CD4-positive, alpha-beta T cell treated with Interleukin-6 for 4 hours (primary cell): ENCODE results near the gene ARMC5.
"Not testable (repeated sequence)": the region's sequence is repeated elsewhere in the genome, so short reads cannot be mapped to it uniquely, and the experiment has no call there.

Source experiments
- DNase-seq: peaks from one replicate; pipeline ENCODE4 v3.0.0-alpha.2; 2020; ENCODE audit warnings: mixed read lengths

ARMC5 gene, protein sequence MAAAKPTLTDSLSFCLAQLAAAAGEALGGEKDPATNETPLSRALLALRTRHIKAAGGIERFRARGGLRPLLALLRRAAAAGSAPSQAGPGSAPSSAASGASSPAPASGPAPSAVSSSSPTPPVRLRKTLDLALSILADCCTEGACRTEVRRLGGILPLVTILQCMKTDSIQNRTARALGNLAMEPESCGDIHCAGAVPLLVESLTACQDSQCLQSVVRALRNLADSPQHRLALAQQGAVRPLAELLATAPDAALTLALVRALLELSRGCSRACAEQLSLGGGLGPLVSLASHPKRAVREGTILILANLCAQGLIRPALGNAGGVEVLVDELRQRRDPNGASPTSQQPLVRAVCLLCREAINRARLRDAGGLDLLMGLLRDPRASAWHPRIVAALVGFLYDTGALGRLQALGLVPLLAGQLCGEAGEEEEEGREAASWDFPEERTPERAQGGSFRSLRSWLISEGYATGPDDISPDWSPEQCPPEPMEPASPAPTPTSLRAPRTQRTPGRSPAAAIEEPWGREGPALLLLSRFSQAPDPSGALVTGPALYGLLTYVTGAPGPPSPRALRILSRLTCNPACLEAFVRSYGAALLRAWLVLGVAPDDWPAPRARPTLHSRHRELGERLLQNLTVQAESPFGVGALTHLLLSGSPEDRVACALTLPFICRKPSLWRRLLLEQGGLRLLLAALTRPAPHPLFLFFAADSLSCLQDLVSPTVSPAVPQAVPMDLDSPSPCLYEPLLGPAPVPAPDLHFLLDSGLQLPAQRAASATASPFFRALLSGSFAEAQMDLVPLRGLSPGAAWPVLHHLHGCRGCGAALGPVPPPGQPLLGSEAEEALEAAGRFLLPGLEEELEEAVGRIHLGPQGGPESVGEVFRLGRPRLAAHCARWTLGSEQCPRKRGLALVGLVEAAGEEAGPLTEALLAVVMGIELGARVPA

GRCh38 chr16:31458844-31459686, at the start of gene ARMC5:
ARMC5 (plus strand) TSS chr16:31459501; CDS start chr16:31459525, 24 bp downstream.
- peak; percentile 98 for DNase-seq

- no peak for DNase-seq
These were observed 49.2 kb upstream of the ARMC5 start for GRCh38 chr16:31410082-31410481.

DNA sequence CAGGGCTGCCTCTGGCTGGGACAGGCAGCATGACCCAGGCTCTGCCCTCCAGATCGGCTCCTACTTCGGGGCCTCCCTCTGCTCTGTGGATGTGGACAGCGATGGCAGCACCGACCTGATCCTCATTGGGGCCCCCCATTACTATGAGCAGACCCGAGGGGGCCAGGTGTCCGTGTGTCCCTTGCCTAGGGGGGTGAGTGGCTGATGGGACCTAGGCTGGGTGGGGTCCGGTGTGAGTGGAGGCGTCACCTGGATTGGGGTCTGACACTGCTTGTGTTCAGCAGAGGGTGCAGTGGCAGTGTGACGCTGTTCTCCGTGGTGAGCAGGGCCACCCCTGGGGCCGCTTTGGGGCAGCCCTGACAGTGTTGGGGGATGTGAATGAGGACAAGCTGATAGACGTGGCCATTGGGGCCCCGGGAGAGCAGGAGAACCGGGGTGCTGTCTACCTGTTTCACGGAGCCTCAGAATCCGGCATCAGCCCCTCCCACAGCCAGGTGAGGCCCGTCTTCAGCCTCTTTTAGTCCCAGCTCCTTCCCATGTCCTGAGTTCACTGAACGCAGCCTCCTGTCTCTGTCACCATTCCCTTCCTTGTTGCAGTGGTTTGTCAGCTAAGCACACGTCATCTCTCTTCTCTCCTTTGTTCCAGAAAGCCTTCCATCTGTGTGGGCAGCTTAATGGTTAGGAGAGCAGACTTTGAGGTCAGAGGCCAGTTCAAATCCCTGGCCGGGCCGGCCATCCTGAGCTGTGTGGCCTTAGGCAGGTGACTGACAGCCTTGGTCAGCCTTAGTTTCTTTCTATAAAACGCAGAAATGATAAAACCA, 48.1 kb upstream of the ARMC5 start:
- no peak for DNase-seq

GRCh38 chr16:31412750-31413149, 46.6 kb upstream of the ARMC5 start:
- DNase-seq, result no peak

DNA sequence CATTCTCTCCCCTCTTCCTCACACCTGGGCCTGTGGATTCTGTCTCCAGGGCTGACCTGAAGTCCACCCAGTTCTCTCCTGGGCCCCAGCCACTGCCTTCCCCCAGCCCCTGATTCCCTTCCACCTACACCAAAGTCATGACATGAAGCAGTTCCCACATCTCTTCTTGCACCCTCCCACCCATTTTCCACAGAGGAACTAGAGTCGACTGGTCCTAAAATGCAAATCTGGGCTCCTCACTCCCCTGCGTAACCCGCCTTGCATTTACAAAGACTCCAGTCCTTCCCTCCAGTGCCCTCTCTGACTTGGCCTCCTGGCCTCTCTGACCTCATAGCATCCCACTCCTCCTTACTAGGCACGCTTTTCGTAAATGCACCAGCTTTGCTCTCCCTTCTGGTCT, 45.9 kb upstream of the ARMC5 start:
- DNase-seq, result no peak

DNA sequence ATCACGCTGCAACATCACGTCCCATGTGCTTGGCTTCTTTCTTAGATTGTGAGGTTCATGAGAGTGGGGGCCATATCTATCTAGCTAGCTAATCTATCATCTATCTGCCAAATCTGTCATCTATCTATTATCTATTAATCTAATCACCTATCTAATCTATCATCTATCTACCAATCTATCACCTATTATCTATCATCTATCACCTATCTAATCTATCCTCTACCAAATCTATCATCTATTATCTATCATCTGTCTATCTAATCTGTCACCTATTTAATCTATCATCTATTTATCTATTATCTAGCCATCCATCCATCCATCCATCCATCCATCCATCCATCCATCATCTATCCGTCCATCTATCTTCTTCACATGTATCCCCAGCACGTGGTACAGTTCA, 45.4 kb upstream of the ARMC5 start:
- no peak for DNase-seq

DNA sequence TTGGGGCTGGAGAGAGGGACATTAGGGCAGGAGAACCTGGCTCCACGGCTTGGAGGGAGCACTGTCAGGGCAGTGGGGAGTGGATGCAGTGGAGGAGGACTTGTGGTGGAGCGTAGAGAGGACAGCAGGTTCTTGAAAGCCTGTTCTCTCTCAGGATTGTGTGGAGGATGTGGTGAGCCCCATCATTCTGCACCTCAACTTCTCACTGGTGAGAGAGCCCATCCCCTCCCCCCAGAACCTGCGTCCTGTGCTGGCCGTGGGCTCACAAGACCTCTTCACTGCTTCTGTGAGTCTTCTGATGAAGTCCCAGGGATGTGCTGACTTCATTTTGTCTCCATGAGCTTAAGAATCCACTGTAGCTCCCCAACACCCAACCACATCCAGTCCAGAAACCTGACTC, 44.6 kb upstream of the ARMC5 start:
- DNase-seq, result no peak

DNA sequence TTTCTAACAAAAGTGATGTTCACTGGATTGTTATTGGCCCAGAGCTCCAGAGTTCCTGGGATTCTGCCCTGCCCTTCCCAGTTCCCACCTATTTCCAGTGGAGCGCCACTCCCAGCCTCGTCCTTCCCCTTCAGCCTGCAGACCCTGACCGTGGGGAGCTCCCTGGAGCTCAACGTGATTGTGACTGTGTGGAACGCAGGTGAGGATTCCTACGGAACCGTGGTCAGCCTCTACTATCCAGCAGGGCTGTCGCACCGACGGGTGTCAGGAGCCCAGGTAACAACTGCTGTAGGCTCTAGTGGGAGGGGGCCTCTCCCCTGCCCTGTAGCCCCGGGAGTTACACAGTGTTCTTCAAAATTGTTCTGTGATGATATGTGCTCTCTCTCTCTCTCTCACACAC, 42.9 kb upstream of the ARMC5 start:
- DNase-seq, result no peak

DNA sequence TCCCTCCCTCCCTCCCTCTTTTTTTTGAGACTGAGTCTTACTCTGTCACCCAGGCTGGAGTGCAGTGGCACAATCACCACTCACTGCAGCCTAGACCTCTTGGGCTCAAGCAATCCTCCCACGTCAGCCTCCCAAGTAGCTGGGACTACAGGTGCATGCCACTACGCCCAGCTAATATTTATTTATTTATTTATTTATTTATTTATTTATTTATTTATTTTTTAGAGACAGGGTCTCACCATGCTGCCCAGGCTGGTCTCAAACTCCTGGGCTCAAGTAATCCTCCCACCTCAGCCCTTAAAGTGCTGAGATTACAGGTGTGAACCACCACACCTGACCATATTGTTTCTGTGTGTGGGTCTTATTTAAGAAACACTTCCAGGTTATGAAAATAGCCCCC, 42.3 kb upstream of the ARMC5 start:
- DNase-seq, result not testable (repeated sequence)

DNA sequence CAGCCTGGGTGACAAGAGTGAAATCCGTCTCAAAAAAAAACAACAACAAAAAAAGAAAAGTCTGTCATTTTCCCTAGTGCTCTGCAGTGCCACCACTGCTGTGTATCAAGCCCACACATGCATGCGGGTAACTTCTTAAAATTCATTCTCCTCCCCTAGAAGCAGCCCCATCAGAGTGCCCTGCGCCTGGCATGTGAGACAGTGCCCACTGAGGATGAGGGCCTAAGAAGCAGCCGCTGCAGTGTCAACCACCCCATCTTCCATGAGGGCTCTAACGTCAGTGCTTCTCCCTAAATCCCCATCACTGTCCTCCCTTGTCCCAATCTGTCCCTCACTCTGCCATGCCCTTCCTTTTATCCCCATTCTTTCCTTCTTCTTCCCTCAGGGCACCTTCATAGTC, 41.4 kb upstream of the ARMC5 start:
- no peak for DNase-seq

- no peak for DNase-seq
These were observed 39.3 kb upstream of the ARMC5 start for GRCh38 chr16:31420037-31420436.

- peak; percentile 15 for DNase-seq
These were observed 37.7 kb upstream of the ARMC5 start for GRCh38 chr16:31421587-31421986.

DNA sequence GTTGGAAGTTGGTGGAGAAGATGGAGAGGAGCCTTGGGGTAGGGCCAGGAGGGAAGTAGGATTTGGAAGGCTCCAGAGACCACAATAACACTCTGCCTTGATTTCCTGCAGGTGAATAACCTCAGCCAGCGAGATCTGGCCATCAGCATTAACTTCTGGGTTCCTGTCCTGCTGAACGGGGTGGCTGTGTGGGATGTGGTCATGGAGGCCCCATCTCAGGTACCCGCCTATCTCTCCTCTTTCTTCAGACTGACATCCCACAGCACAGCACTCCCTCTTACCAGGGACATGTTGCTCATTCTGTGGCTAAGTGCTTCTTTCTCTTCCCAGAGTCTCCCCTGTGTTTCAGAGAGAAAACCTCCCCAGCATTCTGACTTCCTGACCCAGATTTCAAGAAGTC, 36.1 kb upstream of the ARMC5 start:
- DNase-seq, result no peak

DNA sequence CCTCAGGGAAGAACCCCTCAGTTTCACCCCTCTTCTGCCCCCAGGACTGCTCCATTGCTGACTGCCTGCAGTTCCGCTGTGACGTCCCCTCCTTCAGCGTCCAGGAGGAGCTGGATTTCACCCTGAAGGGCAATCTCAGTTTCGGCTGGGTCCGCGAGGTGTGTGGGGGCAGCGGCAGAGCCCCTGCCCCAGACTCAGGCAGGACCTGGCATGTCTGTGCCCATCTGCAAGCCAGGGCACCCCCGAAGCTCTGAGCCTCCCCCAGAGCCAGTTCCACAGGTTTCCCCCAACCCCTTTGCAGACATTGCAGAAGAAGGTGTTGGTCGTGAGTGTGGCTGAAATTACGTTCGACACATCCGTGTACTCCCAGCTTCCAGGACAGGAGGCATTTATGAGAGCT, 35.5 kb upstream of the ARMC5 start:
- no peak for DNase-seq

- DNase-seq, result peak; percentile 73
These were observed 31.6 kb upstream of the ARMC5 start for GRCh38 chr16:31427441-31428278.

- DNase-seq, result no peak
These were observed 31.1 kb upstream of the ARMC5 start, which contains the start of gene COX6A2 for GRCh38 chr16:31428279-31428597. COX6A2 (minus strand) TSS chr16:31428360; CDS start chr16:31428325, 35 bp downstream.

DNA sequence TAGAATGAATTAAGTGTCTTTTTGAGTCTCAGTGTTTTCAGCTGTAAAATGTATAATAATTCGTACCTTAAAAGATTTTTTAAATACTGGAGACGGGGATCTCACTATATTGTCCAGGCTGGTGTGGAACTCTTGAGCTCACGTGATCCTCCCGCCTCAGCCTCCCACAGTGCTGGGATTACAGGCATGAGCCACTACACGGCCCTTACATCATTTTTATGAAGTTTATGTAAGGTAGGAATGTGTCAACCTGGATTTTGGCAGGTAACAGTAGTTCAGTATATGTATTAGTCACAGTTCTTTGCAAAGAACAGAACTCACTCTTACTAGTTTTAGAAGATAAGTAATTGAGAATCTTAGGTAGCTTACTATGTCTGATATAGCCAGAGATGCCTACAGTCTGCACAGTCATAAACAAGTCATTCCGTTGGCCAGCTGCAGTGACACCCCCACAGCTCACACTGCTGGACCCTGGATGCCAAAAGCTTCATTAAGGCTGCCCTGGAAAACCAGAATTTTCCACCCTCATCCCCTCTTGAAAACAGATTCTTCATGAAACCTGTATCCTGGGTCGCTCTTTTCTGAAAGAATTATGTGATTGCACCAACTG, 30.6 kb upstream of the ARMC5 start:
- no peak for DNase-seq

DNA sequence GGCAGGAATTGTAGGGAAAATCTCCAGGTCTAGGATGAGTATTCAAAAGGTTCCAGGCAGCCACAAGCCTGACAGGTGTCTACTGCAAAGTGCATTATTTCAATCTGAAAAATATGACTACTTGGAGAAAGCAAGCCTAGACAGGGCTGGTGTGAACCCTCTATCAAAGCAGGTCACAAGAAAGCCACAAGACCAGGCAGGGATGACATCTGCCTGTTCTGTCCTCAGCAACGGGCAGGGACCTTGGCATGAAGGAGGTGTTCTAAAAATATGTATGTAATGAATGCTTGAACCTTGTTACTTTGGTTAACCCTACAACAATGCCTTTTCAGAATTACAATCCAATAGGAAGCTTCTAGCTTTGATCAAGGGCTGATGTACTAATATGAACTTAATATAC, 30.0 kb upstream of the ARMC5 start:
- DNase-seq, result no peak

- DNase-seq, result no peak
These were observed 29.5 kb upstream of the ARMC5 start for GRCh38 chr16:31429796-31430195.

DNA sequence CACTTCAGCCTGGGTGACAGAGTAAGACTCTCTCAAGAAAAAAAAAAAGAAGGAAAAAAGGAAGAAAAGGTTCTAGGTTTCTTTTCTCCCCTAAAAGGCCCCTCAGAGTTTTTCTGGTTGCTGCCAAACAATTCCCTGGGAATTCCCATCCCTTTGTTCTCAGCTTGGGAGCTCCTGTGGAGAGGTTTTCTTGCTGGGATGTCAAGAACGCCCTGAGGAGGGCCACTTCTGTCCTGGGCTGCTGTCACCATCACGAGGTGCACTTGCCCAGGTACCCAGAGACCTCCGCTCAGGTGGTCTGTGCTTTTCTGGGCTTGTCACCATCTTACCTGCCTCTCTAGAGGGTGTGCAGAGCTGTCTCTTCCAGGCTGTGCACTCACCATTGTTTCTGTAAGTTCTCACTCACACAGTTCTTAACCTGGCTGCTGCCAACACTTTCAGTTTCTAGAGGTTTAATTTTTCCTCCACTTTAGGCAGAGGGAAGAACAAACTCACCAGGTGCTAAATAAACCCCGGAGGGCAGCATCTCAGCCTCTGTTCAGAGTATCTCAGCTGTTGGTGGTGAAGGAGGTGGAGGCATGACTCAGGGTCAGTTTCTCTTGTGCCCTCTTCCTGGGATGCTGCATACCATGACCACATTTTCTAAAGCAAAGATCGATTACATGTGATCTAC, 28.8 kb upstream of the ARMC5 start:
- no peak for DNase-seq
